HG03432 (cell line): ENCODE data around the gene GMDS.

ENCODE experiments used
- ATAC-seq: cut with Tn5 transposase; IDR thresholded peaks from one replicate; pipeline ENCODE4 v1.9.1; 2021; ENCODE audit warnings: mild to moderate bottlenecking, moderate library complexity; ENCODE audit not compliant: unreplicated experiment

The GMDS gene

GRCh38 chr6:1601158-1602048, 644.0 kb downstream of the GMDS start:
- no peak for ATAC-seq

GRCh38 chr6:1600764-1601157, 644.6 kb downstream of the GMDS start:
- no peak for ATAC-seq

- no peak for ATAC-seq
Observed at GRCh38 chr6:1600063-1600763, 645.2 kb downstream of the GMDS start.

GRCh38 chr6:1599469-1599868, 645.9 kb downstream of the GMDS start:
- ATAC-seq: no peak

- ATAC-seq: no peak
Observed at GRCh38 chr6:1598886-1599285, 646.5 kb downstream of the GMDS start.

DNA sequence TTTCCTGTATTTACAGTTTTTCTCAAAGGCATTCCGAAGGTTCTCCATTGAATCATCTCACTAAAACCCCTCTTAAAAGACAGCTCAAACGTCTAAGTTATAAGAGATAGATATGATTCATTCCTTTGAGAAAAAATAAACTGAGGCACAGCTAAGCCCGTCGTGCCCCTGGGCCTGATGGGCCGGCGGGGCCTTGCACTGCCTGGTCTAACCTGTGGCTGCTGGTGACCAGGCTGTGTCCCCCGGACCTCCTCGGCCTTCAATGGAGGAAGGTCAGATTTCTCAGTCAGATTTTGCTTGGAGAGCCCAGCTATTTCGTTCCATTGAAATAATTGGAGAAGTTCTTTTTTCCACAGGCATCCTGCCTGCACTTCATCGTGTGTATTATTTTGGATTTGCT, 647.0 kb downstream of the GMDS start:
- ATAC-seq: no peak

DNA sequence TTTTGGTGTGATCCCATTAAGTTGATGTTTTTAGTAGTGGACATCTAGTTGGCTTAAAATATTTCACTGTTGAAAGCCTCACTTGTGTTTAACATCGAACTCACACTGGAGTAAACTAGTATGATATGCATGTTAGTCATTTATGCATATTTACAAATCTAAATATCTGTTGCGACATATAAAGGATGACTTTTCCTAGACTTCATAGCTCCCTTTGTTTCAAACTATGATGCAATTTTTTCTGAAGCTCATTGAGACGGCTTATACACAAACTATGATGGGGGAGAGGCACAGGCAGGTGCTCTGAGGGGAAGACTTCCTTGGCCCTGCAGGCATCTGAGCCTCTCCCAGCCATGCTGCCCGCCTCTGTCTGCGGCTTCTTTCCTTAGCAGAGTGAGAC, 647.5 kb downstream of the GMDS start:
- ATAC-seq: no peak

DNA sequence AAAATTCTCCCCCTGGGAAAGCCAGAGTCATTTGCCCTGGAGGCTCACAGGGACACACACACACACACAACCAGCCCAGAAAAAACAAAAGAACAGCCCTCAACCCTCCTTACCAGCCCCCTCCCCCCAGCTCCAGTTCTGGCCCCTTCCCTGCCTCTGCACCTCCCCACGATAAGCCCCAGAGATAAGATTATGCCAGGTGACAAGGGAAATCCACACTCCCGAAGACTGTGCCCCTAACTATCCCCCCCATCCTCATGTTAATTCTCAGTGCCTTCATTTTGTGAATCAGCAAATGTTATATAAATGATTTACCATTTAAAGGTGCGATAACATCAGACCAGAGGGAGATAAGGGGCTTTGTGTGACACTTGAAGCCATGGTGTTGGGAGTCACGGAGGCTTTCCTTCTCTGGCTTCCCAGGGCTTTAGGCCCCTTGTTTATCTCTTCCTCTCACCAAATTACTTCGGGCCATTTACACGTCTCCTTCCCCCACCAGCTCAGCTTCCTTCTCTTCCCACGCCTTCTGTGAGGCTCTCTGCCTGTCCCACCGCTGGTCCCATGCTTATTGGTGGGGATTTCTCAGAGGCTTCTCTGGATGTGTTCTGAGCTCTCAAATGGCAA, 648.2 kb downstream of the GMDS start:
- ATAC-seq: no peak

DNA sequence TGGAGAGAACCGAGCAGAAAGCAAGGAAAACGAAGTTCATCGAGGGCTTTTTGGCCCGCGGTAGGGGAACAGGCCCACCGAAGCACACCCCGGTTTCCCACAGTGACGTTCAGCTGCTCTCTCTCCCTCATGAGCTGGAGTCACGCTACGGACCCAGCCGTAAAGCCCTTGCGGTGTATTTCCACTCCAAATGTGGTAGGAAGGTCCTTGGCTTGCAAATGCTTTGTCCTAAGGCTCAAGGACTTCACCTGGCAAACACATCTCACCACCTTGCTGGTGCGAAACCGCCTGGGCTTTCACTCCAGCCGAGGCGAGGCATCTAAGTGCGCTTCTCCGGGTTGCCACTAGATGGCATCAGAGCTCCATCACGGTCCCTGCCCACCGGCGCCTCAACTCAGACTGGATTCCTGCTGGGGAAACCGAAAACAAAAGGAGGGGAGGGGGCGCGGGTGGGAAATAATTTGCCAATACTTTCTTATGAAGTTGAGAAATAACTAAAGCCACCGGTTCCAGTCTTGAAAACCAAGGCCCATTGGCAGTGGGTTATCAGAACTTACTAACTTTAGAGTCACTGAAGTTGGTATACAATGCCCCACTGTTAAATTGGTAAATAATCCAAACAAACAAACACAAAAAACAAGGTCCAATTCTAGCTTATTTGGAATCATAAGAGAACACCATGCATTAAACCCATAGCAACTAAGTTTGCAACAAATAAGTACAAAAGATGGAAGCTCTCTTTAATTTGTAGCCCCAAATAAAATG, 649.1 kb downstream of the GMDS start:
- ATAC-seq: peak; percentile 57

GRCh38 chr6:1595271-1596087, 649.9 kb downstream of the GMDS start:
- ATAC-seq: no peak

DNA sequence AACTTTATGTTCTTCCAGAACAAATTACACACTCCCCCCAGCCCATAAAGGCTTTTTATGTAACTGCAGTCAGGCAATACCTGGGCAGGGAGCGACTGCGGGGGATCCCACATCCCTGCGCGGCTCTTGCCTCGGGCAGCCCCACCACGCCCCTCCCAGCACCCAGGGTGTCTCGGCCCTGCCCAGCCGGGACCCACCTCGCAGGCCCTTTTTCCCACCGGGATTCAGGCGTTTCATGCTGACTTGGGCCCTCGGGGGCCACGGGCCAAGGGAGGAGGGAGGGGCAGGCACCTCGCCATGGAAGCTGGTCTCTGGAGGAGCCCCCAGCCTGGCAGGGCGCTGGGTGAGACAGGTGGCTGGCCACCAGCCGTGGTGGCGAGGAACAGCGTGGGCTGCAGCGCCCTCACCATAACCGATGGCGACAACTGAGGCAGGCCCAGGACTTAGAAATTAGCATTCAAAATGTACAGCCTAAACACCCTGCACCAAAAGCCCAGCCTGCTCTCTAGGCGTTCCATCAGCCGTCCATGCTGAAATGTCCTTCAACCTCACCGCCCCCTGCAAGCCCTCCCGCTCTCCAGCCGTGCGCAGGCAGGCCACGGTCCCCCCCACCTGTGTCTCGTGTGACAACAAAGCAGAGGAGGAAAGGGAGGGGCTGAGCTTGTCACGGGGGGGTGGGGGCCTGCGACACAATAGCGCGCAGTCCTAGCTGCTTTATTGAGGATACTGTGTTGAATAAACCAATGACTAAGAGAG, 650.8 kb downstream of the GMDS start:
- no peak for ATAC-seq

DNA sequence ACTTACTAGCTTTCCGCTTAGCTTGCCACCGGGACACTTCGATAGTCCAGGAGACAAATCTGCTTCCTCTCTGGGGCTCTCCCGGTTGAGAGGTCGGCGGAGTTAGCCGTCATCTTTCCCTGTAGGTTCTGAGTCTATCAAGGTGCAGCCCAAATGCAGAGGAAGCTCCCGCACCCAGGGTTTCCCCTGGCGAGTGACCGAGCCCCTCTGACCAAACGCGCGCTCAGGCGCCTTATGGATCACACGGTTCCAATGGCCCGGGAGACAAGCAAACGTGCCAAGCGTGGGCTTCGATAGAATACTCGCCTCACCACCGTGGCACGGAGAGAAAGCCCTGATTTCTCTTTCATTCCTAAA, 651.5 kb downstream of the GMDS start:
- ATAC-seq: no peak

- ATAC-seq: no peak
Observed at GRCh38 chr6:1593286-1593957, 652.0 kb downstream of the GMDS start.

DNA sequence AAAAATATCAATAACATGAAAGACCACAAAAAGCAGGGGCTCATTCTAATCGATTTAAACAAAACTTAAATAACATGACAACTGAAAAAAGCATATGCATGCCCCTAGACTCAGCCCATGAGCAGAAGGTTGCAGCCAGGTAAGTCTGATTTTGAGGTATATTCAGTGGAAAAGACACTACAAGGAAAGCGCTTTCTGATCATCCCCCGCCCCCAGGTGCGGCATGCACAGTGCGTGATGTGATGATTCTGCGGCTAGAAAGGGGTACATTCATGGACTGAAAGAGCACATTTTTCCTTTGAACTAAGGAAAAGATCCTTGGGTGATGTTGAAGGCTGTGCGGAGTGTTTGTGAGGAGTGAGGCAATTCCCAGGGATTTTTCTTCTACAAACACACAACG, 652.6 kb downstream of the GMDS start:
- ATAC-seq: no peak

DNA sequence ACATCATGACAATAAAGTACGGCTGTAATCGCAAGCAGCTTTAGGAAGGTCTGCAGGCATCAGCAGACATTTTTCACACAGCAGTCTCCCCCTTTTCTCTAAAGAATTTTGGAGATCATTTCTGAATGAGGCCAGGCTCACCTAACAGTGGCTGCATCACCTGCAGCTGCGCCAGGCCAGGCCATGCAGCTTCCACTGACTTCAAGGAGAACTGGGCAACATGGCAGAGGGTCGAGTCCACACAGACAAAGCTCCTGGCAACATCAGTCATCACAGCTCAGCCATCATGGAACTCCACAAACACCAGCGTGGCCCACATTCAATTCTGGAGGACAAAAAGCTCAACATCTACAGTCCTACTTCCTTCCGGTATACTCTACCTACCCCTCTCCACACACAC, 653.5 kb downstream of the GMDS start:
- no peak for ATAC-seq

DNA sequence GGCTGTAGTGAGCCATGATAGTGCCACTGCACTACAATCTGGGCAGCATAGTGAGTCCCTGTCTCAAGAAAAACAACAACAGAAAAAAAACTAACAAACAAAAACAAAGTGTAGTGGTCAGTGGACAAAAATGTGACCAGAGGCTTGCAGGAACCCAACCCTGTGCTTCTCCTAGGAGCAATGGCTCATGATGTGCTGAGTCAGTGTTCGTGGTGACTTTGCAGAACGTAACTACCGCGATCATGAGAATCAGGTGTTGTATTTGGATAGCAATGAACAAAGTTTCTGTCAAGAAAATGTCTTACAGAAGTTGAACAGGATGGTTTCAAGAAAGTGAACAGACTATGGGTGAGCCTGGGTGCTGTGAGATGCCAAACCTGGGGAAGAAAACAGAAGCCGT, 654.2 kb downstream of the GMDS start:
- ATAC-seq: no peak

DNA sequence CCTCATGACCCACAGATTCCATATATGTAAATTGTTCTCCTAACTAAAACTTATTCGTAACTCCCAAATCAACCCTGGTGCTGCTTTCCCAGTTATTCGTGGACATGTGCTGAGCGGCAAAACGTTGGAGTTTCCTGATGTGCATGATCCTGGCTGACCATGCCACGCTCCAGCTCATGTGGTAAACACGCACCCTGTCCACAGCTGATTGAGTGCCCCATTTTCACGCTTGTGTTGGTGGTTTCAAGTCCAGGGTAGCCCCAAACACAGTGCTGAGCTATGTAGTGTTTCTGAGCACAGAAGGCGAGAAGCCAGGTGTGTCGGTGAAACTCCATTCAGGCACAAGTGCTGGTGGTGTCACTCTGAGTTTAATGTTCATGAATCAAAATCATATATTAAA, 654.8 kb downstream of the GMDS start:
- ATAC-seq: no peak

GRCh38 chr6:1589208-1589607, 656.2 kb downstream of the GMDS start:
- no peak for ATAC-seq

GRCh38 chr6:1587977-1588376, 657.4 kb downstream of the GMDS start:
- ATAC-seq: no peak
